LHCN-M2 (cell line): ENCODE results near the gene SLC7A7. TPM values are rescaled to one million over a fixed set of nuclear protein-coding genes. Genes with fewer than 3 reads are reported as not detected.
A peak's percentile ranks its signal among the peaks of the same experiment; 100 is the strongest.
"Not testable (repeated sequence)": the region's sequence is repeated elsewhere in the genome, so short reads cannot be mapped to it uniquely, and the experiment has no call there.

ENCODE experiments used
- DNase-seq: peaks from one replicate; pipeline ENCODE4 v3.0.0-alpha.2; 2012; ENCODE audit warnings: low read depth
- total RNA-seq: library from RNA; depleted of rRNA; stranded (reverse); fragments of >200 nt; gene quantifications from 2 replicates; pipeline ENCODE4 v1.2.3, GENCODE V29; 2014; rRNA removed

SLC7A7 gene
- total RNA-seq, 1 experiment from 2014 or later, result 4.6 TPM

DNA sequence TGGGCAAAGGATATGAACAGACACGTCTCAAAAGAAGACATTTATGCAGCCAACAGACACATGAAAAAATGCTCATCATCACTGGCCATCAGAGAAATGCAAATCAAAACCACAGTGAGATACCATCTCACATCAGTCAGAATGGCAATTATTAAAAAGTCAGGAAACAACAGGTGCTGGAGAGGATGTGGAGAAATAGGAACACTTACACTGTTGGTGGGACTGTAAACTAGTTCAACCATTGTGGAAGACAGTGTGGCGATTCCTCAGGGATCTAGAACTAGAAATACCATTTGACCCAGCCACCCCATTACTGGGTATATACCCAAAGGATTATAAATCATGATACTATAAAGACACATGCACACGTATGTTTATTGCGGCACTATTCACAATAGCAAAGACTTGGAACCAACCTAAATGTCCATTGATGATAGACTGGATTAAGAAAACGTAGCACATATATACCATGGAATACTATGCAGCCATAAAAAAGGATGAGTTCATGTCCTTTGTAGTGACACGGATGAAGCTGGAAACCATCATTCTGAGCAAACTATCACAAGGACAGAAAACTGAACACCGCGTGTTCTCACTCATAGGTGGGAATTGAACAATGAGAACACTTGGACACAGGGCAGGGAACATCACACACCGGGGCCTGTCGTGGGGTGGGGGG lies 57.1 kb downstream of the SLC7A7 start:
- DNase-seq, result not testable (repeated sequence)

DNA sequence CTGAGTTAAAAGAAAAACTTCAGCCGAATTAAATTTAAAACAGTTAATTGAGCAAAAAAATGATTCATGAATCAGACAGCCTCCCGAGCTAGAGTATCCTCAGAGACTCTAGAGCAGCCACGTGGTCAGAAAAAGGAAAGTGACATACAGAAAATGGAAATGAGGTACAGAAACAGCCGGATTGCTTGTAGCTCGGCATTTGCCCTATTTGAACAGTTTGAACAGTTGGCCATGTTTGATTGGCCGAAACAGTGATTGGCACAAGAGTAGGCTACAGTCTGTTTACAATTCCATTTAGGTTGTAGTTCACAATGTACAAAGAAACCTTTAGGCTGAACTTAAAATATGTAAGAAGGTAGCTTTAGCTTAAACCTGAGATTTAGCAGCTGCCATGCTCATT lies 61.6 kb downstream of the SLC7A7 start:
- peak; percentile 25 for DNase-seq

DNA sequence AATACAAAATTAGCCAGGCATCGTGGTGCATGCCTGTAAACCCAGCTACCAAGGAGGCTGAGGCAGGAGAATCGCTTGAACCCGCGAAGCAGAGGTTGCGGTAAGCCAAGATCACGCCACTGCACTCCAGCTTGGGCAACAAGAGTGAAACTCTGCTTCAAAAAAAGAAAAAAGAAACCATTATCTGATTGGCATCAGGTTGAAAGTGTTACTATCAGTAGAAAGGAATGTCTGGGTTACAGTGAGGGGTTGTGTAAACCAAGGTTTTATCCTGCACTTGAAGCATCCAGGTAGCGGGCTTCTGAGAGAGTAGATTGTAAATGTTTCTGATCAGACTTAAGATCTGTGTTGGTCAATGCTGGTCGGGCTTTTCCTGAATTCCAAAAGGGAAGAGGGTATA lies 62.8 kb downstream of the SLC7A7 start:
- no peak for DNase-seq

DNA sequence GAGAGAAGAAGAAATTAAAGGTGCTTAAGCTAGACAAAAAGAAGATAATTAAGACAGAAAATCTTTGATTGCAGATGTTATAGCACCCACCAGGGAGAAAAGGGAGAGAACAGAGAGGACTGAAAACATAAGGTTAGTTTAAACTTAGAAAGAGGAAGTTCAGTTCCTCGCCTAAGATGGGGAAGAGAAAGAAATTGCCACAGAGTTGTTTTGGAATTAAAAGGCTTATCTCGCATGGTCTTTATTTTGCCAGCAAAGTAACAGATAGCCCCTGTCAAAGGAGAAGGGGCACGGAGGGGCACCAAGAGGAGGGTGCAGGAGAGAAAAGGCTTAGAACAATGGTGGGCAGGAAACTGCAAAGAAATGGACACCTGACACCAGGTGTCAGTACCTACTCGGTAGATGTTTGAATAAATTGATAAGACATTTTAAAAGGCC lies 66.6 kb downstream of the SLC7A7 start:
- DNase-seq, result no peak

DNA sequence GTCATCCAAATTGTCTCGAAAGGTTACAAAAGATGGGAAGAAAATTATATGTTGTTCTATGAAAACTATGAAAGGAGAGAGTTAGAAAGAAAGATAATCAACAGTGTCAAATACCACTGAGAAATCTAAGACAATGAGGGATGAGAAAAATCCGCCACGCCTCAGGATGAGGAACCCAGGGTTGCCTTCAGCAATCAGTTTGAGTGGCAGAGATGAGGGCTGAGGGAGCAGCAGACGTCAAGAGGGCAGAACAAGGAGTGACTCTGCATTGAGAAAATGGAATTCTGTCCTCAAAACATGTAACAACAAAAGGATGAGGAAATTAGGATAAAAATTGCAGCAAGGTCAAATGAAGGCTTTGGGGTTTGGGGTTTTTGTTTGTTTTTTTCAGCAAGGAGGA lies 67.0 kb downstream of the SLC7A7 start:
- DNase-seq, result no peak

DNA sequence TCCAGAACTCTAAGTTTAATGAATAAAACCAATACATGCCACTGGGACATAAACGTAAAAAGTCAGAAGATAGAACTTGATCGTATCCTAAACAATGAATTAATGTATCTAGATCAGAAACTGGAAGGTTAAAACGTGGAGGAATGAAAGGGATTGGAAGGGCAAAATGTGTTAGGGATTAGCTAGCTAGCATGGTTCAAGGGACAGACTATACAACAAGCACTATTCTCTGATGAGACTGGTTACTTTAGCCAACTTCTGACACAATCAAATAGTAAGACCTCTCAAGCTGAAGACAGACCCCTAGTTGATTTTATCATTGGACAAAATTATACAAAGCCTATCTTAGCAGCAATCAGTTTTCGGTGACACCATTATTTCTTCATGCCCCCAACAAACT lies 67.5 kb downstream of the SLC7A7 start:
- DNase-seq, result no peak

DNA sequence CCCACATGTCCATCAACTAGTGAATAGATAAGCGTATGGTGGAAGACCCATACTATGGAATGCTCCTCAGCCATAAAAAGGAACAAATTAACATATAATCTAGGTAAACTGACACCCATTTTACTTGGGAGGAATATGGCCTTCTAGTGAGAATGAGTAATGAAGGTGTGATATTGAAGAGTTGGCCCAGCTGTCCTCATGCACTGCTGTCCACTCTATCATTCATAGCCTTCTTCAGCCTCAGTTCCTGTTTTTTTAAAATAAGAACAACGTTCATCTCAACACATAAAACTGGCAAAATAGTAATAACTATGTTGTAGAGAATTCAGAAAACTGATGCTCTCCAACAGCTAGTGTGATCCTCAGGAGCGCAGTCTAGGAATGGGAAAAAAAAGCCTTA lies 75.2 kb downstream of the SLC7A7 start:
- no peak for DNase-seq

DNA sequence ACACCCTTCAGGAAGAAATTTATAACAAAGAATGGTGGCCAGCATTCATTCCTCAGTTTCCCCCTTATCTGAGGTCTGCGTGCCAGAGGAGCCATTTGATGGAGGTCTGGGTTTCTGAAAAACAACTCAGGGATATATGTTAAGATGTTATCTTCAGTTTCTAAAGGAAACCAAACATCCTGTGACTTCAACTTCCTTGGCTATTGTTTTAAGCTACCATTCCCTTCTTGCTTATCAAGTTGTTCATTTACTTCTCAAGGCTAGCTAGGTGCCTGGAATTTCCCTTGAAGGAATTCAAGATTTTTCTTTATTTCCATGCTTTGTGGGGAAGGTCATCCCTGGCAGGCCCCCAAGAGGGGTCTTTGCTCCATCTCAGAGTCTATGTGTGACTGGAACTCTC lies 75.8 kb downstream of the SLC7A7 start:
- DNase-seq, result no peak

DNA sequence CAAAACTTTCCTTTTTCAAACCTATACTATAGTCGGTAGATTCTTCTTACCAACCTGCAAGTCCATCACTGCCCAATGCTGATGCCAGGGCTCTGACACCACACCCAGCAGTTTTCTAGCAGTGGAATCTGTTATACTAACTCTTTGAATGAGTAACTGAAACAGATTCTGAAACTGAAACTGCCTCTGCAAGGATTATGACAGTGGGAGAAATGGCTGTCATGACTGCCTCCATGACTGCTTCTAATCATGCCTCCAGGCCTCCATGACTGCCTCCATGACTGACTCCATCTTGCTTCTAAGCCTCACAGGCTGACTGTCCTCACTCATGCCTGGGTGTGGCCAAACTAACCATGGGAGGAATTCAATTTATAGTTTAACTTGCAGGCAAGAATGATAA lies 78.2 kb downstream of the SLC7A7 start:
- no peak for DNase-seq

DNA sequence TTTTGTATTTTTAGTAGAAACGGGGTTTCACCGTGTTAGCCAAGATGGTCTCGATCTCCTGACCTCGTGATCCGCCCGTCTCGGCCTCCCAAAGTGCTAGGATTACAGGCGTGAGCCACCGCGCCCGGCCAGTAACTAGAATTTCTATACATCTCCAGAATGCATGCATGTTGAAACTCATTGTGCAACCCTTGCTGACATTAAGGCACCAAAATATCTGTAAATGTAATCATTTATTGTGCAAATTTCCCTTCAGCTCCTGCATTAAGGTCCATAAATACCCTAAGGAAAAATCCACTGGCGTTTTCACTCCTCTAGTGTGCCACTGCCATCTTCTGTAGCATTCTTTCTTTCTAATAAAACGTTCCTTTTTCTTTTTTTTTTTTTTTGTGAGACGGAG lies 78.9 kb downstream of the SLC7A7 start:
- DNase-seq, result not testable (repeated sequence)

DNA sequence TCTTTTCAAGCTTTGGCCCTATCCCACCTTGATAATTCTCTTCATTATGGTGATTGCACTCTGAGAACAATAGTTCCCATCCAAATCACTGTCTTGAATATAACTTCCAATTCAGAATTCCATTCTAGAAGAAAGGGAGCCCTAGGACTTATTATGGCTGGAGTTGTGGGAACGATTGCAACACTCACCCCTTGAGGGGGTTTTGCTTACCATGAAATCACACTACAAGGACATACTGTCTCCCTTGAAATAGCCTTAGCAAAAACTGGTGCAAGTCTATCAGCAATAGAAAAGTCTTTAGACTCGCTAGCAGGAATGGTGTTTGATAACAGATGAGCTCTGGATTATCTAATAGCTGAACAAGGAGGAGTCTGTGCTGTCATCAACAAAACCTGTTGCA lies 80.1 kb downstream of the SLC7A7 start:
- no peak for DNase-seq

DNA sequence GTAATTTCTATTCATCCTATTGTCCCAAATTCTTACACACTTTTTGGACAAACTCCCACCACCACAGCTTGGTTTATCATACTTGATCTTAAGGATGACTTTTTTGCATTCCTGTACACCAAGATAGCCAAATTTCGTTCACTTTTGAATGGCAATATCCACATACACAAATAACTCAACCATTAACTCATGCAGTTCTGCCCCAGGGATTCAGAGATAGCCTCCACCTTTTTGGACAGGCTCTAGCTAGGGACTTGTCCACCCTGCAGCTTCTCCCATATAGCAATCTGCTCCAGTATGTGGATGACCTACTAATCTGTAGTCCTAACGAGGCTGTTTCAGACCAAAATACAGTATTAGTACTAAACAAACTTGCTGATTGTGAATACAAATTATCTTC lies 81.4 kb downstream of the SLC7A7 start:
- no peak for DNase-seq

DNA sequence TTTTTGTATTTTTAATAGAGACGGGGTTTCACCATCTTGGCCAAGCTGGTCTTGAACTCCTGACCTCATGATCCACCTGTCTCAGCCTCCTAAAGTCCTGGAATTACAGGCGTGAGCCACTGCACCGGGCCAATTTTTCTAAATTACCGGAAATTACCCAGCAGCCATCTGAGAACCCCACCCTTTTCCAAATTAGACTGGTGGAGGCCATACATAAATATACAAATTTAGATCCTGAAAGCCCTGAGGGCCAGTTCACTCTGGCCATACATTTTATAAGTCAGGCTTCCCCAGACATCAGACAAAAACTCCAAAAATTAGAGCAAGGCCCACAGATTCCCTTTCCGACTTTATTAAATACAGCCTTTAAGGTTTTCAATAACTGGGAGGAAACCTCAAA lies 83.2 kb downstream of the SLC7A7 start:
- not testable (repeated sequence) for DNase-seq

DNA sequence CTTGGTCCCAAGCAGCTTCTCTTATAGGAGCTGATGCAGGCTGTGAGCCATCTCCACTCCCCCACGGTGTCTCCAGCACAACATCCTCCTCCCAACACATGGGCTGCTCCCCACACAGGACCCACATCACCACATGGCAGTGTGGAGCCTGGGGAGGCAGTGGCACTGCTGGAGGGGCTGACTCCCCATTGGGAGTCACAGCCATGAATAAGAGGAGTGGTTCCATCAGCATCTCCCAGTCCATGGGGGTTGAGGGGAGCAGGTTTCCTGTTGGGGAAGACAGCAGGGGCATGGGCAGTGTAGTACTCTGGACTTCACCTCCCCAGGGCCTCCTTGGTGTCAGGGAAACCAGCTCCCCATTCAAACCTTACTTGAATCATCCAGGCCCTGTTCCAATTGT lies 89.2 kb downstream of the SLC7A7 start:
- DNase-seq, result no peak

DNA sequence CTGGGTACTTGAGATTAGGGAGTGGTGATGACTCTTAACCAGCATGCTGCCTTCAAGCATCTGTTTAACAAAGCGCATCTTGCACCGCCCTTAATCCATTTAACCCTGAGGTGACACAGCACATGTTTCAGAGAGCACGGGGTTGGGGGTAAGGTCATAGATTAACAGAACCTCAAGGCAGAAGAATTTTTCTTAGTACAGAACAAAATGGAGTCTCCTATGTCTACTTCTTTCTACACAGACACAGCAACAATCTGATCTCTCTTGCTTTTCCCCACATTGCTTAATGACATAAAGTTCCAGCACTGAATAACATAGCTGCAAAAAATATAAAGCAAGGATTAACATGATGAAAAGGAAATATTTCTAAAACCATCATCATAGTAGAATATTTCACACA lies 89.9 kb downstream of the SLC7A7 start:
- DNase-seq, result not testable (repeated sequence)

DNA sequence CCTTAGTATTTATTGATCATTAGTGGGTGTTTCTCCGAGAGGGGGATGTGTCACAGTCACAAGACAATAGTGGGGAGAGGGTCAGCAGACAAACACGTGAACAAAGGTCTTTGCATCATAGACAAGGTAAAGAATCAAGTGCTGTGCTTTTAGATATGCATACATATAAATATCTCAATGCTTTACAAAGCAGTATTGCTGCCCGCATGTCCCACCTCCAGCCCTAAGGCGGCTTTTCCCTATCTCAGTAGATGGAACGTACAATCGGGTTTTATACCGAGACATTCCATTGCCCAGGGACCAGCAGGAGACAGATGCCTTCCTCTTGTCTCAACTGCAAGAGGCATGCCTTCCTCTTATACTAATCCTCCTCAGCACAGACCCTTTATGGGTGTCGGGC lies 90.4 kb downstream of the SLC7A7 start:
- not testable (repeated sequence) for DNase-seq

DNA sequence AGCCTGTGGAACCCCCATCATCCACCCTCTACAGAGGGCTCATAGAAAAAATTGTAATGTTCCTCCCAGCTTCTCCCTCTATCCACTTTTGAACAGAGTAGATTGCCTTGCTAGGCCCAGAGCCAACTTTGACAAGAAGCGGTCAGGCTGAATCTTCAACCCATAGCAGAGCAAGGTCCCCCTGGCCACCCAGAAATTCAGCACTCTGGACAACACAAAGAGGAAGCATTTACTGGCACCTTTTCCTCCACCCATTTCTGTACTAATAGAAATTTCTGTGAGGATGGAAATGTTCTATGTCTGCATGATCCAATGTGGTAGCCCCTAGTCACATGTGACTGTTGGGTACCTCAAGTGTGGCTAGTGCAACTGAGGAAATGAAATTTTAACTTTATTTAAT lies 91.4 kb downstream of the SLC7A7 start:
- DNase-seq, result no peak

Other genes starting within 250 kb of the SLC7A7 start
- 284 and 290 TPM in 2 replicates for gene DAD1, start 226.2 kb downstream of the SLC7A7 start, total RNA-seq
- 6.5 and 9.8 TPM in 2 replicates for gene ABHD4, start 217.1 kb downstream of the SLC7A7 start, total RNA-seq
- gene OR6J1, start 171.1 kb downstream of the SLC7A7 start, total RNA-seq, result not detected in 2 replicates
- 80.6 and 83.2 TPM in 2 replicates for gene OXA1L, start 48.7 kb downstream of the SLC7A7 start, total RNA-seq
- gene MRPL52, start 14.5 kb upstream of the SLC7A7 start, total RNA-seq, result 104 and 188 TPM in 2 replicates
- gene MMP14, start 21.1 kb upstream of the SLC7A7 start, total RNA-seq, result 292 and 331 TPM in 2 replicates
- 86.0 and 86.5 TPM in 2 replicates for gene LRP10, start 56.3 kb upstream of the SLC7A7 start, total RNA-seq
- 0.06 and 0.13 TPM in 2 replicates for gene REM2, start 67.8 kb upstream of the SLC7A7 start, total RNA-seq
- gene RBM23, start 103.7 kb upstream of the SLC7A7 start, total RNA-seq, result 75.6 and 131 TPM in 2 replicates
- gene PRMT5, start 113.9 kb upstream of the SLC7A7 start, total RNA-seq, result 51.7 and 66.0 TPM in 2 replicates
- gene HAUS4, start 141.7 kb upstream of the SLC7A7 start, total RNA-seq, result 45.5 and 54.8 TPM in 2 replicates
- 67.1 and 78.4 TPM in 2 replicates for gene AJUBA, start 167.1 kb upstream of the SLC7A7 start, total RNA-seq
- gene C14orf93, start 194.7 kb upstream of the SLC7A7 start, total RNA-seq, result 4.0 and 8.6 TPM in 2 replicates
- gene PSMB5, start 219.5 kb upstream of the SLC7A7 start, total RNA-seq, result 235 and 240 TPM in 2 replicates
- gene PSMB11, start 226.8 kb upstream of the SLC7A7 start, total RNA-seq, result not detected in 2 replicates
- gene CDH24, start 242.1 kb upstream of the SLC7A7 start, total RNA-seq, result 10.4 and 11.0 TPM in 2 replicates